ENCODE results near the gene ACSM3.
"Not testable (repeated sequence)": the region's sequence is repeated elsewhere in the genome, so short reads cannot be mapped to it uniquely, and the experiment has no call there.

ACSM3 gene

GRCh38 chr16:20803561-20804214 lies 39.9 kb downstream of the ACSM3 start:
- DNase-seq = no peak

GRCh38 chr16:20805684-20806167 lies 41.9 kb downstream of the ACSM3 start:
- DNase-seq = not testable (repeated sequence)

GRCh38 chr16:20806168-20807050 lies 42.6 kb downstream of the ACSM3 start, which contains the start of the genes ERI2 and REXO5:
ERI2 (minus strand) TSS chr16:20806472; CDS start chr16:20806430, 42 bp downstream.
REXO5 (plus strand) TSS chr16:20806527; CDS start chr16:20806954, 427 bp downstream.
- DNase-seq = peak in 55 of 56 donors; percentile 22 to 94 (median 80)

GRCh38 chr16:20807862-20808261 lies 44.0 kb downstream of the ACSM3 start:
- DNase-seq = no peak

- DNase-seq = no peak
Measured at GRCh38 chr16:20811889-20812439, 48.1 kb downstream of the ACSM3 start.

GRCh38 chr16:20812510-20812909 lies 48.7 kb downstream of the ACSM3 start:
- no peak for DNase-seq

- DNase-seq = no peak
Measured at GRCh38 chr16:20814784-20815183, 51.0 kb downstream of the ACSM3 start.

- DNase-seq = no peak
Measured at GRCh38 chr16:20818929-20819585, 55.2 kb downstream of the ACSM3 start.

GRCh38 chr16:20821682-20822081 lies 57.9 kb downstream of the ACSM3 start:
- DNase-seq = no peak

GRCh38 chr16:20822521-20823325 lies 58.9 kb downstream of the ACSM3 start:
- no peak for DNase-seq

GRCh38 chr16:20826039-20826566 lies 62.3 kb downstream of the ACSM3 start:
- no peak for DNase-seq

GRCh38 chr16:20829536-20829935 lies 65.7 kb downstream of the ACSM3 start:
- no peak for DNase-seq

GRCh38 chr16:20830372-20830771 lies 66.6 kb downstream of the ACSM3 start:
- DNase-seq = no peak

GRCh38 chr16:20833086-20833485 lies 69.3 kb downstream of the ACSM3 start:
- DNase-seq = no peak

GRCh38 chr16:20838240-20838639 lies 74.4 kb downstream of the ACSM3 start:
- DNase-seq = no peak

- no peak for DNase-seq
Measured at GRCh38 chr16:20839504-20839903, 75.7 kb downstream of the ACSM3 start.

- DNase-seq = no peak
Measured at GRCh38 chr16:20844054-20844453, 80.2 kb downstream of the ACSM3 start.

GRCh38 chr16:20844588-20844987 lies 80.8 kb downstream of the ACSM3 start:
- no peak for DNase-seq

- no peak for DNase-seq
Measured at GRCh38 chr16:20846030-20846429, 82.2 kb downstream of the ACSM3 start.

- no peak for DNase-seq
Measured at GRCh38 chr16:20846551-20846950, 82.7 kb downstream of the ACSM3 start.
